Muscle layer of duodenum (tissue), 2 donors: ENCODE data around the gene ZCWPW2.

Source experiments
- H3K27ac ChIP-seq: one replicate; pipeline ENCODE4 v1.7.0; 2013; ENCODE audit warnings: mild to moderate bottlenecking, low read length
- H3K27me3 ChIP-seq: one replicate; pipeline ENCODE4 v1.7.0; 2013; ENCODE audit warnings: low read depth, mild to moderate bottlenecking, control low read depth, low read length
- H3K36me3 ChIP-seq, 2 donors: one replicate each; pipeline ENCODE4 v1.7.0; 2013; ENCODE audit warnings: low read length in 2 of 2, control low read depth in 1 of 2, mild to moderate bottlenecking in 1 of 2; ENCODE audit not compliant: insufficient read depth in 2 of 2, control insufficient read depth in 1 of 2
- H3K4me1 ChIP-seq, 2 donors: one replicate each; pipeline ENCODE4 v1.7.0; 2013; ENCODE audit warnings: low read length in 2 of 2, mild to moderate bottlenecking in 2 of 2, control low read depth in 1 of 2, moderate library complexity in 1 of 2; ENCODE audit not compliant: insufficient read depth in 2 of 2, control insufficient read depth in 1 of 2
- H3K4me3 ChIP-seq, 2 donors: one replicate each; pipeline ENCODE4 v1.7.0; 2013; ENCODE audit warnings: low read length in 2 of 2, low read depth in 1 of 2, mild to moderate bottlenecking in 1 of 2
- H3K9me3 ChIP-seq, 2 donors: one replicate each; pipeline ENCODE4 v1.7.0; 2013; ENCODE audit warnings: low read length in 2 of 2, control low read depth in 1 of 2, mild to moderate bottlenecking in 1 of 2; ENCODE audit not compliant: control insufficient read depth in 1 of 2
- donor health status: healthy.

The ZCWPW2 gene

DNA sequence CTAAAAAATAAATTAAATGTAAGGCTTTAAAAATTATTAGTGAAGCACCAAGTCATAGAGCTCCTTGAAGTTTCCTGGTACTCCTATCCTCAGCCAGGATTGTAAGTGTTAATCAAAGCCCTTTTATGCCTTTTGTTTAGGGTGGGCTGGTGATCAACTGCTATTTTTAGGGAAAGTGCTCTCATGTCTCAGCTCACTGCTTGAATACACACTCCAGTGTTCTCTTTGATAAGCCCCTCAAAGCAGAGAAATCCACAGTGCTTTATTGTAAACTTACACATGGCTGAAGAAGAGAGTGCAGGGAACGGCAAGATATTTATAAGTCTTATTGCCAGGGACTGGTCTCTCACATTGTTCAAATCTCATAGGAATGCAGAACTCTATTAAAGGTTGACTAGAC is 156.5 kb downstream of the ZCWPW2 start:
- H3K27me3 ChIP-seq: no peaks in the 10 kb centered on the region
- no peaks in the 10 kb centered on the region for H3K4me1 ChIP-seq
- H3K36me3 ChIP-seq: no peaks in the 10 kb centered on the region
- no peak overlapping the region for H3K27ac ChIP-seq
- H3K9me3 ChIP-seq: no peaks in the 10 kb centered on the region
- no peak overlapping the region for H3K4me3 ChIP-seq

DNA sequence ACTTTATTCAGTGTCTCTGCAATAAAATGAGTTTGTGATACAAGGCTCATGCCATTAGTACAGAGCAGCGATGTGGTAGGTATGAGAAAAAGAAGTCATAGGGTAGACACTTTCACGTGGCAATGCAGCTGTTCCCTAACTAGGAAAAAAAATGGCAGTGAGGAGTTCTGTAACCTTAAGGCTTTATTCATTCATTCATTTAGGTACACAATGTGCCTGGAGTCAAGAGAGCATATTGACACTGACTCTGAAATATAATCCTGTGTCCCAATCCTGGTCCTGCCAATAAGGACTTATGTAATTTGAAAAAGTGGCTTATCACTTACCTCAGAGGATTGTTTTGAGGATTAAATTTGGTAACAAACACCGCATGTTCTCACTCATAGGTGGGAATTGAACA is 173.1 kb downstream of the ZCWPW2 start:
- H3K36me3 ChIP-seq: no peaks in the 10 kb centered on the region
- H3K4me1 ChIP-seq: no peaks in the 10 kb centered on the region
- no peaks in the 10 kb centered on the region for H3K27me3 ChIP-seq
- H3K4me3 ChIP-seq: no peak overlapping the region
- no peaks in the 10 kb centered on the region for H3K9me3 ChIP-seq
- H3K27ac ChIP-seq: no peak overlapping the region

DNA sequence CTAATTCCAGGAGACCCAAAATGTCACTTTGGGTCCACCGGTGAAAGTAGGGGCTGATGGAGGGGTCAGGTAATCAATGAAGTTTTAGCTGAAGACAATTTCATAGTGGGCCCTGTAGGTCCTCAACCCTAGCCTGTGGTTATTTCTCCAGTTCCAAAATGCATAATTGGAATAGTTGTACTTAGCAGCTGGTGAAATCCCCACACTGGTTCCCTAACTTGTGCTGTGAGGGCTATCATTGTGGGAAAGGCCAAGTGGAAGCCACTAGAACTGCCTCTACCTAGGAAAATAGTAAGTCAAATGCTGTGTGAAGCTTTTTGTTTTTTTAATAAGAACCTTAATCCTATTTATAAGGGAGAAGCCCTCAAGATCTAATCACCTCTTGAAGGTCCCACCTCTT is 193.8 kb downstream of the ZCWPW2 start:
- no peaks in the 10 kb centered on the region for H3K4me1 ChIP-seq
- no peaks in the 10 kb centered on the region for H3K27me3 ChIP-seq
- no peak overlapping the region for H3K27ac ChIP-seq
- peaks cover 0 to 12% of the 10 kb centered on the region in 2 donors for H3K9me3 ChIP-seq
- H3K36me3 ChIP-seq: no peaks in the 10 kb centered on the region
- H3K4me3 ChIP-seq: no peak overlapping the region

DNA sequence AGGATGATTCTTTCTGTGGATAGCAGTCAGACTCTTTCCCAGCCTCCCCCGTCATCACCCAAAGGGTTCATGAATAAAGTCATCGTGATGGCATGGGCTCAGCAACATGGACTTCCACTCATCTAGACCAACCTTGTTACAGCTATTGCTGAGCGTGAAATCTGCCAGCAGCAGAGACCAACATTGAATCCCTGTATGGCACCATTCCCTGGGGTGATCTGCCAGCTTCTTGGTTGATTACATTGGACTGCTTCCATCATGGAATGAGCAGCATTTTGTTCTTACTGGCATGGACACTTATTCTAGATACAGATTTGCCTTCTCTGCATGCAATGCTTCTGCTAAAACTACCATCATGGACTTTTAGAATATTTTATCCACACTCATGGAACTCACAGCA is 195.7 kb downstream of the ZCWPW2 start:
- H3K4me3 ChIP-seq: no peak overlapping the region
- no peaks in the 10 kb centered on the region for H3K4me1 ChIP-seq
- H3K27me3 ChIP-seq: no peaks in the 10 kb centered on the region
- peaks cover 0 to 12% of the 10 kb centered on the region in 2 donors for H3K9me3 ChIP-seq
- no peaks in the 10 kb centered on the region for H3K36me3 ChIP-seq
- H3K27ac ChIP-seq: no peak overlapping the region

DNA sequence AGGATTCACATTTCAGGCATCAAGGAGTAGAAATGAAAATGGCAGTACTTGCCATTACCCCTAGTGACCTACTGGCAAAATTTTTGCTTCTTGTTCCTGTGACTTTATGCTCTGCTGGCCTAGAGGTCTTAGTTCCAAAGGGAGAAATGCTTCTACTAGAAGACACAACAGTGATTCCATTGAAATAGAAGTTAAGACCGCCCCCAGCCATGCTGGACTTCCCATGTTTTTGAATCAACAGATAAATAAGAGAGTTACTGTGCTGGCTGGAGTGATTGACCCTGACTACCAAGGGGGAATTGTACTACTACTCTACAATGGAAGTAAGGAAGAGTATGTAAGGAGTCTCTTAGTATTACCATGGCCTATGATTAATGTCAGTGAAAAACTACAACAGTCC is 196.3 kb downstream of the ZCWPW2 start:
- peaks cover 0 to 10% of the 10 kb centered on the region in 2 donors for H3K9me3 ChIP-seq
- H3K36me3 ChIP-seq: no peaks in the 10 kb centered on the region
- H3K27ac ChIP-seq: no peak overlapping the region
- H3K27me3 ChIP-seq: no peaks in the 10 kb centered on the region
- no peaks in the 10 kb centered on the region for H3K4me1 ChIP-seq
- no peak overlapping the region for H3K4me3 ChIP-seq

DNA sequence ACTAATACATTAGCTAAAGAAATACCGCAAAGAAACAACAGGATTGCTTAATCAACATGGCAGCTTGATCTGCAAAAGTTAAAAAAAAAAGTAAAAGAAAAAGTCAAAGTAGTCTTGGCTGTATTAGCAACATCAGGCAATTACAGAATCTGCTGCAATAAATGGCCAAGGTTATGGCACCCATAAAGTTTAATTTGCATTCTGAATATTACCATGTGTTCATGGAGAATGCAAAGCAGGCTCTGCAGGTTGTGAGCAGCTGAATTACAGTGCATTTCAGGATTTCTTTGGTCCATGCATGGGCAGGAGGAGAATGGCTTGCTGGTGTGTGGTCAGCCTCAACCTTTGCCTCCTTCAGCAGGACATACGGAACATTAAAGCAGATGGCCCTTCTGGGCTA is 199.2 kb downstream of the ZCWPW2 start:
- Histone ChIP-seq H3K4me3 (no peak overlapping the region), H3K27ac (no peak overlapping the region), H3K9me3 (no peaks in the 10 kb centered on the region), H3K27me3 (no peaks in the 10 kb centered on the region), H3K36me3 (no peaks in the 10 kb centered on the region), H3K4me1 (no peaks in the 10 kb centered on the region)

DNA sequence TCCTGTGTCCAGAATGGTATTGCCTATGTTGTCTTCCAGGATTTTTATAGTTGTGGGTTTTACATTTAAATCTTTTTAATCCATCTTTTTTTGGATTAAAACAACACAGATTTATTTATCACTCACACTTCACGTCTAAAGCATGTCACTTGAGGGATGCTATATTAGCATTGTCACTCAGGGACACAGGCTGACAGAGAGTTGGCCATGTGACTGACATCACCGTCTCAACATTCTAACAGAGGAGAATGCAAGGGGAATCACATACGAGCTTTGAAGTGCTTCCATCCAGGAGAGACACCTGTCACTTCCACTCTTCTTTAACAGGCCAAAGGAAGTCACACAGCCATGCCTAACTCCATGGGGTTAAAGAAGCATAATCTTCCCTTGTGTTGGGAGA is 204.7 kb downstream of the ZCWPW2 start:
- H3K9me3 ChIP-seq: no peaks in the 10 kb centered on the region
- H3K4me3 ChIP-seq: no peak overlapping the region
- no peaks in the 10 kb centered on the region for H3K4me1 ChIP-seq
- no peaks in the 10 kb centered on the region for H3K27me3 ChIP-seq
- H3K27ac ChIP-seq: no peak overlapping the region
- no peaks in the 10 kb centered on the region for H3K36me3 ChIP-seq

DNA sequence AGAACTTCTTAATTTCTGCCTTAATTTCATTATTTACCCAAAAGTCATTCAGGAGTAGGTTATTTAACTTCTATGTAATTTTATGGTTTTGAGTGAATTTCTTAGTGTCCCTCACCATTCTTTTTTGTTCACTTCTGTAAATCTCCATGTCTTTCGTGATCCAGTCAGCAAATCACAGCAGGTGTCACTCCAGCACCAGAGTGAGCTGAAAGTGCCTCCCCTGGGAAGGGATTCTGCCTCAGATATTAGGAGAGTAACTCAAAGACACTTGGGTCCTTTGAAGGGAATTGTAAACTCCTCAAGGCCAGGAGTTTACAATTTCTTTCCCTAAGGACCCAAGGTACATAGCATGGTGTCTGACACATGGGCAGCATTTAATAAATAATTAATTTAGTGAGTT is 207.7 kb downstream of the ZCWPW2 start:
- H3K27ac ChIP-seq: no peak overlapping the region
- no peaks in the 10 kb centered on the region for H3K4me1 ChIP-seq
- no peak overlapping the region for H3K4me3 ChIP-seq
- H3K36me3 ChIP-seq: no peaks in the 10 kb centered on the region
- H3K27me3 ChIP-seq: no peaks in the 10 kb centered on the region
- no peaks in the 10 kb centered on the region for H3K9me3 ChIP-seq

DNA sequence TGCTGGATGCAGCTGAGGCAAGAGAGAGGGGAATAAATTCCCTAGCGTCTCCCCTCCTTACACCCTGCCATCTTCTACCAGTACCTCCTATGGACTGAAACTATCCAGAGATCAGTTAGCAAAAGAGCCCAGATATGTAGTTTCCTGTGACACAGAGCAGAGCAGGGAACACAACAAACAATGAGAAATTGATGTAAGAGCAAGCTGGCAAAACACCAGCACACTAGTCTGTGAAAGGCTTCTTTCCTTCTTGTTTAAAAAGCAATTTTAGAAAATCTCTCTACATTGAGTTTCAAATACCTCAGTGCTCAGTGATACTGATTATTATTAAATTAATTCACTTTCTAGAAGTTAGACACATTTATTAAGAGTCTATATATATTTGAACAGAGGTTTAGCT is 215.7 kb downstream of the ZCWPW2 start:
- Histone ChIP-seq H3K36me3 (no peaks in the 10 kb centered on the region), H3K9me3 (peaks cover 0 to 4% of the 10 kb centered on the region in 2 donors), H3K4me1 (no peaks in the 10 kb centered on the region), H3K4me3 (no peak overlapping the region), H3K27me3 (no peaks in the 10 kb centered on the region), H3K27ac (no peak overlapping the region)

DNA sequence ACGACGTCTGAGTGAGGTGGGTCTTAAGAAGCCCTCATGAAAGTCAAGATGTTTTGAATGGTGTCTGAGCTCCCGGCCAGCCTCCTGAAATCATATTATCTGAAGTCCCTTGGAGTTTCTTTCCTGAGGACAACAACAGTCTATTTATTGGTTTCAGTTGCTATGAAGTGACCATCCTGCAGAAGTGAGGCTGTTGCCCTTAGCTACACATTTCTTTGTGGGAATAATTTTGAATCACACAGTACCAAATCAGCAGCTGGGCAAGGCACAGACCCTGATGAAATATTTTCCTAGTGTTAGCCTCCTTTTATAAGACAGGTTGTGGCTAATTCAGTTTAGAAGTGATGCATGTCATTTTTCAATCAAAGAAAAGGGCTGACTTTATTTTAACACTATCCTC is 220.8 kb downstream of the ZCWPW2 start:
- Histone ChIP-seq H3K27me3 (peaks cover 3% of the 10 kb centered on the region), H3K4me3 (no peak overlapping the region), H3K27ac (no peak overlapping the region), H3K4me1 (no peaks in the 10 kb centered on the region), H3K36me3 (no peaks in the 10 kb centered on the region), H3K9me3 (peaks cover 0 to 4% of the 10 kb centered on the region in 2 donors)

DNA sequence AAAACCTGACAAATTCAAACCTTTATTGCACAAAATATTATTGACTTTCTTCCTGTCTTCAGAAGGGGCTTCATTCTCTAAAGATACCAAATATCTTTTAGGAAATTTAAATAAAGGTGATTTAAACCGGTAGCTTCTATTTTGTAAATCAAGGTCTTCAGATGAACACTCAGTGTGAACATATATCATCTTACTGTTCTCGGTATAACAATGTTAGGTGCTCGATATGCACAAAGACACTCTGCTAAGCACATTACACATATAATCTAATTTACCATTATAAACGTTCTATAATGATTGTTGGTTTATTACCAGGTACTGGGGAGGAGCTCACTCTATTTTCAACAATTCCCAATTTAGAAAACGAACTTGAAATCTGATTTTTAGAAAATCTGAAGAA is 225.5 kb downstream of the ZCWPW2 start:
- Histone ChIP-seq H3K4me1 (peaks cover 4 to 17% of the 10 kb centered on the region in 2 donors), H3K27ac (no peak overlapping the region), H3K9me3 (no peaks in the 10 kb centered on the region), H3K36me3 (no peaks in the 10 kb centered on the region), H3K27me3 (peaks cover 14% of the 10 kb centered on the region), H3K4me3 (no peak overlapping the region)

DNA sequence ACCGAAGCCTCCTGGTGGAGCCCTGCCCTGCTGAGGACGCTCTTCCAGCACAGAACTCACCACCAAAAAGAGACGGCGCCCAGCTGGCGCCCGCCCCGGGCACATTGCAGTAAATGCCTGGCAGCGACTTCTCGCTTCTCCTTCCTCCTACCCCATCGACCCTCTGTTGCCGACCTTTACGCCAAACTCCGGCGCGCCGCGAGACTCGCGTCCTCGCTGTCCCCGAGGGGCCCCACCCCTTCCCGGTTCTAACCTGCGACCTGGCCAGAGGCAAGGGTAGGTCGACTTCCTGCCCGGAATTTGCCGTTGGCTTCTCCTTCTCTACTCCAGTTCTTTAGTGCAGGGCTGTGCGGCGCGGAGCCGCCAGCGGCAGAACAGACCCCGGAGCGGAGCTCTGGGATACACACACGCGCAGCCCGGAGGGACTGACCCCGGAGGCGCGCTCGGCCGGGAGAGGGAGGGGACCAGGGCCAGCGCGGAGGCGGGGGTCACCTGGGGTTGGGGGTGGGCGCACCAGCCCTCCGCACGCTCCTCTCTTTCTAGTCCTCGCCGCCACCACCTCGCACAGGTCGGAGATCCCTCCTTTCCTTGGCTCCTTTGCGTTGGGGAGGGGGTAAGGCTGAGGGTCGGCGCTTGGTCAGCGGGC is 226.7 kb downstream of the ZCWPW2 start:
- Histone ChIP-seq H3K4me1 (peaks cover 4 to 17% of the 10 kb centered on the region in 2 donors), H3K27me3 (peaks cover 14% of the 10 kb centered on the region), H3K9me3 (no peaks in the 10 kb centered on the region), H3K4me3 (peak overlapping the region; percentile 38 to 71), H3K27ac (no peak overlapping the region), H3K36me3 (no peaks in the 10 kb centered on the region)
